Progenitor cell of endocrine pancreas (in vitro differentiated cells): ENCODE results near the gene CASD1. TPM values are rescaled to one million over a fixed set of nuclear protein-coding genes. Genes with fewer than 3 reads are reported as not detected.

Experiments used
- DNase-seq: peaks from one replicate; pipeline ENCODE4 v3.0.0; 2021; ENCODE audit warnings: low spot score; ENCODE audit not compliant: unreplicated experiment
- H3K27ac Mint-ChIP-seq: 2 replicates; pipeline ENCODE4 v1.8.0; 2021; ENCODE audit warnings: mild to moderate bottlenecking, moderate library complexity, mixed read lengths
- H3K27me3 Mint-ChIP-seq: 2 replicates; pipeline ENCODE4 v1.8.0; 2021; ENCODE audit warnings: mixed read lengths
- H3K36me3 Mint-ChIP-seq: 2 replicates; pipeline ENCODE4 v1.8.0; 2022; ENCODE audit warnings: mixed read lengths; ENCODE audit not compliant: insufficient read depth
- H3K4me1 Mint-ChIP-seq: 2 replicates; pipeline ENCODE4 v1.8.0; 2021; ENCODE audit warnings: low read depth, mixed read lengths
- H3K4me3 Mint-ChIP-seq: 2 replicates; pipeline ENCODE4 v1.8.0; 2021; ENCODE audit warnings: low read depth, mild to moderate bottlenecking, moderate library complexity, mixed read lengths
- H3K9me3 Mint-ChIP-seq: 2 replicates; pipeline ENCODE4 v1.8.0; 2021; ENCODE audit warnings: low read depth, mixed read lengths
- total RNA-seq: library from RNA; stranded (reverse); gene quantifications from 2 replicates; pipeline ENCODE4 v1.2.1, GENCODE V29; 2021
- TF ChIP-seq, protein P1 (sequence below): fragments of 200-600 bp; sonication (generic); IDR thresholded peaks from one replicate; pipeline ENCODE4 v1.5.0; 2021; ENCODE audit warnings: antibody characterized with exemption, mild to moderate bottlenecking; ENCODE audit not compliant: unreplicated experiment

CASD1 gene
- total RNA-seq, 1 donor from 2014 or later, result 46.5 TPM

DNA sequence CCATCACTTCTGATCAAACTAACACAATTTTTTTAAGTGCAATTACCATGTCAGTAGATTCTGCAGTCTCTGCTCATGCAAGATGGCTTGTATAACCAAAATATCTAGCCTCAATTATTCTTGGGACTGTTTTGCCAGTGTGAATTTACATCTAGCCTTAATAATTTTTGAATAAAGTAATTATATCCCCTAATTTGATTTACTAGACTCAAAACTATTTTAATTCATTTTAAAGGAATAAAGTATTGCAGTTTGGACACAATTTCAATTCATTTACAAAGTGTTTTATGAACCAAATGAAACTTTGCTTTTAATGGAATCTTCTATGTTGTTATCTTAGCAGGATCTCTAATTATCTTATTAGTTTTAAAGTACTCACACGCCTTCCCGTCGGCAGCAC is 90.7 kb downstream of the CASD1 start:
- TF ChIP-seq, protein P1, sequence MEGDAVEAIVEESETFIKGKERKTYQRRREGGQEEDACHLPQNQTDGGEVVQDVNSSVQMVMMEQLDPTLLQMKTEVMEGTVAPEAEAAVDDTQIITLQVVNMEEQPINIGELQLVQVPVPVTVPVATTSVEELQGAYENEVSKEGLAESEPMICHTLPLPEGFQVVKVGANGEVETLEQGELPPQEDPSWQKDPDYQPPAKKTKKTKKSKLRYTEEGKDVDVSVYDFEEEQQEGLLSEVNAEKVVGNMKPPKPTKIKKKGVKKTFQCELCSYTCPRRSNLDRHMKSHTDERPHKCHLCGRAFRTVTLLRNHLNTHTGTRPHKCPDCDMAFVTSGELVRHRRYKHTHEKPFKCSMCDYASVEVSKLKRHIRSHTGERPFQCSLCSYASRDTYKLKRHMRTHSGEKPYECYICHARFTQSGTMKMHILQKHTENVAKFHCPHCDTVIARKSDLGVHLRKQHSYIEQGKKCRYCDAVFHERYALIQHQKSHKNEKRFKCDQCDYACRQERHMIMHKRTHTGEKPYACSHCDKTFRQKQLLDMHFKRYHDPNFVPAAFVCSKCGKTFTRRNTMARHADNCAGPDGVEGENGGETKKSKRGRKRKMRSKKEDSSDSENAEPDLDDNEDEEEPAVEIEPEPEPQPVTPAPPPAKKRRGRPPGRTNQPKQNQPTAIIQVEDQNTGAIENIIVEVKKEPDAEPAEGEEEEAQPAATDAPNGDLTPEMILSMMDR, result no peak
- Mint-ChIP-seq H3K27me3 (no peaks in the 10 kb centered on the region), H3K9me3 (no peaks in the 10 kb centered on the region), H3K27ac (no peak overlapping the region), H3K4me3 (no peak overlapping the region), H3K4me1 (peaks cover 12% of the 10 kb centered on the region), H3K36me3 (peaks cover 5% of the 10 kb centered on the region)
- DNase-seq, result no peak

DNA sequence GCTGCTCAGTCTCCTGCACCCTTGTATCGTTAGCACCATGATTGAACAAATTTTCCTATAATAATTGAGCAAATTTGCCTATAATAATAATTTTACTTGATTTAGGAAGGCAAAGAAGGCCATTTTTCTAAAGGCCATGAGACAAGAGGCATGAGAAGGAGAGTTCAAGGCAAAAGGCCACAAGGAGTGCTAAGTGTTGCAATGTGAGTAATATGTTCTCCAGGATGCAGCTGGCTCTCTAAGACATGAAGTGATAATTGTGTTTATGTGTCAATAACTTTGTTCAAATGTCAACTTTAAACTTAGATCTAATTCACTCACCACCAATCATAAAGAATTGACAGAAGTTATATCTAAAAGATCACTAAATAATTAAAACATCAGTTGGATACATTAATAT is 92.6 kb downstream of the CASD1 start:
- Mint-ChIP-seq H3K27ac (no peak overlapping the region), H3K36me3 (peaks cover 12% of the 10 kb centered on the region), H3K9me3 (peaks cover 8% of the 10 kb centered on the region), H3K4me1 (no peaks in the 10 kb centered on the region), H3K4me3 (no peak overlapping the region), H3K27me3 (no peaks in the 10 kb centered on the region)
- TF ChIP-seq, protein P1, result no peak
- no peak for DNase-seq

DNA sequence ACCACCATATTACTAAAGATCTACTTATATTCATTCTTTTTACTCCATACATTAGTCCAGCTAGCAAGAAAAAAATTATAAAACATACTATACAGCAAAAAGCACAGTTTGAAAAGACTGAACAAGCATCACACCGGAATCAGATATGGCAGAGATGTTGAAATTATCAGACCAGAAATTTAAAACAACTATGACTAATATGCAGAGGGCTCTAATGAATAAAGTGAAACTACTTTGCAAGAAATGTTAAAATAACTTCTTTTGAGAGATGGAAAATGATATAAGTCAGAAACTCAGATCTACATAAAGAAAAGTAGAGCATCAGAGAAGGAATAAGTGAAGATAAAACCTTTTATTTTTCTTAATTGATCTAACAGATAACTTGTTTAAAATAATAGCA is 95.4 kb downstream of the CASD1 start:
- no peak overlapping the region for H3K4me3 Mint-ChIP-seq
- H3K4me1 Mint-ChIP-seq, result no peaks in the 10 kb centered on the region
- H3K27me3 Mint-ChIP-seq, result no peaks in the 10 kb centered on the region
- TF ChIP-seq, protein P1, result no peak
- H3K9me3 Mint-ChIP-seq, result peaks cover 13% of the 10 kb centered on the region
- H3K36me3 Mint-ChIP-seq, result peaks cover 21% of the 10 kb centered on the region
- no peak for DNase-seq
- no peak overlapping the region for H3K27ac Mint-ChIP-seq

Other genes with a start within 250 kb of the CASD1 start
- 14.8 and 26.2 TPM in 2 replicates for gene COL1A2, start 114.9 kb upstream of the CASD1 start, total RNA-seq
- gene SGCE, start 146.3 kb downstream of the CASD1 start, total RNA-seq, result 35.4 and 49.3 TPM in 2 replicates